Stomach (tissue), 9 donors: ENCODE data around the gene GARIN3. TPM values are rescaled to one million over a fixed set of nuclear protein-coding genes. Genes with fewer than 3 reads are reported as not detected.

Experiments used
- DNase-seq, 2 donors: peaks; one replicate each; pipeline versions ENCODE4 v3.0.0 to v3.0.0-alpha.2; 2013 to 2019
- H3K27ac ChIP-seq, 5 donors: fragments of 200-600 bp in 4 of 5; sonication (generic) in 4 of 5; one replicate each; pipeline ENCODE4 v1.5.1; 2013 to 2019; ENCODE audit warnings: mild to moderate bottlenecking in 1 of 5, moderate library complexity in 1 of 5
- H3K27me3 ChIP-seq, 3 donors: fragments of 200-600 bp; sonication (generic); one replicate each; pipeline ENCODE4 v1.5.1; 2017 to 2019; ENCODE audit warnings: mixed run types in 1 of 3
- H3K36me3 ChIP-seq, 4 donors: fragments of 200-600 bp; sonication (generic); 1 replicate in 3 of 4; 2 replicates in 1 of 4; pipeline ENCODE4 v1.5.1; 2016 to 2019
- H3K4me1 ChIP-seq, 4 donors: fragments of 200-600 bp; sonication (generic); one replicate each; pipeline ENCODE4 v1.5.1; 2016 to 2019
- H3K4me3 ChIP-seq, 4 donors: fragments of 200-600 bp; sonication (generic) in 3 of 4; one replicate each; pipeline ENCODE4 v1.5.1; 2016 to 2019; ENCODE audit warnings: mild to moderate bottlenecking in 1 of 4
- H3K9me3 ChIP-seq, 4 donors: fragments of 200-600 bp; sonication (generic); one replicate each; pipeline ENCODE4 v1.5.1; 2016 to 2019
- CTCF ChIP-seq, 7 experiments: fragments of 450-650 bp in 4 of 7; fragments of 200-600 bp in 3 of 7; sonication (generic) in 3 of 7; IDR thresholded peaks; one replicate each; pipeline ENCODE4 v1.5.1; 2016 to 2019; ENCODE audit warnings: antibody characterized with exemption in 7 of 7, control low read depth in 2 of 7, mild to moderate bottlenecking in 1 of 7
- EP300 ChIP-seq: sonication (generic); formaldehyde crosslinking; IDR thresholded peaks from one replicate; pipeline ENCODE4 v1.6.1; 2017; ENCODE audit warnings: antibody characterized with exemption
- POLR2A ChIP-seq, 4 donors: fragments of 450-650 bp; IDR thresholded peaks; one replicate each; pipeline ENCODE4 v1.6.1; 2016; ENCODE audit warnings: antibody characterized with exemption in 4 of 4, control low read depth in 2 of 4, mild to moderate bottlenecking in 1 of 4, moderate library complexity in 1 of 4
- POLR2AphosphoS5 ChIP-seq, 3 donors: sonication (generic); formaldehyde crosslinking; IDR thresholded peaks; one replicate each; pipeline ENCODE4 v1.6.1; 2016; ENCODE audit warnings: antibody characterized with exemption in 3 of 3
- WGBS, 5 donors: extraction: QIAGEN DNeasy Blood & Tissue Kit in 3 of 5; methylation state at CpG; one replicate each; pipeline versions ENCODE4 v1.1.5 to v1.1.7; 2013 to 2018; 5-methylcytosine and 5-hydroxymethylcytosine counted together
- intact Hi-C: fragments of 100-400 bp; cut with DNase I; formaldehyde crosslinking; loops from one replicate; pipeline ENCODE4 v1.15.1; 2023; ENCODE audit warnings: low total_unique reads
- polyA plus RNA-seq, 3 donors: library from polyadenylated mRNA; stranded (reverse); fragments of 200-250 nt; gene quantifications; one replicate each; pipeline ENCODE4 v1.2.3, GENCODE V29; 2013
- total RNA-seq, 5 donors: library from RNA; depleted of rRNA; stranded (reverse); fragments of >200 nt; gene quantifications; one replicate each; pipeline versions ENCODE4 v1.1.0 to v1.2.3, GENCODE V29; 2014 to 2016
- donor health status: healthy with polysubstance abuse.
- donor health status: Bipolar disorder and iron deficiency.
- donor health status: healthy.

The GARIN3 gene
- total and polyA plus RNA-seq, 8 donors, result not detected

- Histone ChIP-seq H3K36me3 (no peaks in the 10 kb centered on the region), H3K4me3 (no peak overlapping the region), H3K27me3 (no peaks in the 10 kb centered on the region), H3K27ac (no peak overlapping the region), H3K4me1 (no peaks in the 10 kb centered on the region), H3K9me3 (no peaks in the 10 kb centered on the region)
- DNase-seq, result no peak
- 59 to 87% (median 84%) methylated on average over 3 of the region's 3 CpGs for WGBS, 5 donors
- TF ChIP-seq POLR2A (IDR thresholded peaks at IDR 0.05), result no peak
- no peak for TF ChIP-seq POLR2AphosphoS5 (IDR thresholded peaks at IDR 0.05)
- TF ChIP-seq CTCF (IDR thresholded peaks at IDR 0.05), result no peak
- no peak for TF ChIP-seq EP300
- intact Hi-C loops, result no loop called here
Observed at GRCh38 chr5:157155297-157155696, 10.8 kb downstream of the GARIN3 start.

GRCh38 chr5:157150995-157151394 lies 15.1 kb downstream of the GARIN3 start:
- no peak overlapping the region for H3K4me3 ChIP-seq
- no peak overlapping the region for H3K27ac ChIP-seq
- peaks cover 0 to 7% (median 3%) of the 10 kb centered on the region in 4 donors for H3K4me1 ChIP-seq
- no peaks in the 10 kb centered on the region for H3K9me3 ChIP-seq
- H3K36me3 ChIP-seq, result no peaks in the 10 kb centered on the region
- DNase-seq, result no peak
- no peak for TF ChIP-seq POLR2A (IDR thresholded peaks at IDR 0.05)
- TF ChIP-seq POLR2AphosphoS5 (IDR thresholded peaks at IDR 0.05), result no peak
- no peak for TF ChIP-seq EP300
- TF ChIP-seq CTCF (IDR thresholded peaks at IDR 0.05), result no peak
- WGBS, 5 donors, result 85 to 92% (median 91%) methylated on average over 3 of the region's 3 CpGs
- intact Hi-C loops, result no loop called here
- no peaks in the 10 kb centered on the region for H3K27me3 ChIP-seq

- Histone ChIP-seq H3K27ac (no peak overlapping the region), H3K27me3 (no peaks in the 10 kb centered on the region), H3K36me3 (no peaks in the 10 kb centered on the region), H3K4me1 (peaks cover 0 to 9% (median 3%) of the 10 kb centered on the region in 4 donors), H3K9me3 (no peaks in the 10 kb centered on the region), H3K4me3 (no peak overlapping the region)
- WGBS, 5 donors, result 72 to 77% (median 76%) methylated on average over 14 of the region's 14 CpGs
- intact Hi-C loops, result no loop called here
- TF ChIP-seq POLR2AphosphoS5 (IDR thresholded peaks at IDR 0.05) (peak in 1 of 3 donors; percentile 69), EP300 (no peak), CTCF (IDR thresholded peaks at IDR 0.05) (peak in 5 of 7 experiments; percentile 55 to 87 (median 79))
- peak; percentile 69 to 89 for DNase-seq
Observed at GRCh38 chr5:157148734-157149615, 17.1 kb downstream of the GARIN3 start.

GRCh38 chr5:157143127-157143971 lies 22.7 kb downstream of the GARIN3 start:
- TF ChIP-seq POLR2A (IDR thresholded peaks at IDR 0.05) (peak in 1 of 4 donors; percentile 58), EP300 (no peak), POLR2AphosphoS5 (IDR thresholded peaks at IDR 0.05) (no peak), CTCF (IDR thresholded peaks at IDR 0.05) (no peak)
- H3K27ac ChIP-seq, result peak overlapping the region; percentile 88 to 96 (median 92)
- DNase-seq, result peak; percentile 38 to 77
- H3K36me3 ChIP-seq, result peaks cover 0 to 13% (median 10%) of the 10 kb centered on the region in 4 donors
- H3K4me1 ChIP-seq, result peaks cover 11 to 30% (median 16%) of the 10 kb centered on the region in 4 donors
- 2 to 20% (median 7%) methylated on average over 33 of the region's 33 CpGs for WGBS, 5 donors
- peak overlapping the region; percentile 66 to 88 (median 81) for H3K4me3 ChIP-seq
- H3K9me3 ChIP-seq, result no peaks in the 10 kb centered on the region
- no peaks in the 10 kb centered on the region for H3K27me3 ChIP-seq
- intact Hi-C loops, result no loop called here
